ENCODE data around the gene ADAMTS19. TPM values are rescaled to one million over a fixed set of nuclear protein-coding genes. Genes with fewer than 3 reads are reported as not detected.

ADAMTS19 gene
- total and polyA plus RNA-seq, 2 of the 13 experiments (the other 11 are each of a cell fraction or from before 2014, with no cell fraction given), result not detected

- H4K20me1 ChIP-seq (ENCODE audit: insufficient read depth, low read length), result no peaks in the 10 kb centered on the region
- ChIA-PET CTCF (ENCODE audit: low intra/inter-chr PET ratio, low total read pairs) (no interaction called here), POLR2A (no interaction called here)
- FAIRE-seq (no peak), ATAC-seq (no peak), DNase-seq (ENCODE audit: low spot score) (no peak)
- in situ Hi-C loops (cut with HindIII; ENCODE audit: extremely low pct_ligation_motif_present, low pct_unique_long_range_greater_than_20kb) (no loop called here), intact Hi-C loops (cut with micrococcal nuclease; ENCODE audit: unreplicated experiment) (no loop called here)
- no TSS peak for BruUV-seq (replicated peaks)
- 15% methylated on average over 4 of the region's 4 CpGs for WGBS (ENCODE audit: low lambda C conversion rate)
- H3K79me2 ChIP-seq (ENCODE audit: insufficient read depth, low read length), result no peaks in the 10 kb centered on the region
- H3K4me2 ChIP-seq (ENCODE audit: low read depth, low read length), result no peak overlapping the region
- no peak overlapping the region for H3K27ac ChIP-seq (ENCODE audit: extremely low read length, insufficient read depth, low read length)
- no peak overlapping the region for H3K4me3 ChIP-seq (replicated peaks in 1 of 3; ENCODE audit: insufficient read depth in 1 of 3, low read depth in 2 of 3, low read length in 3 of 3)
- peaks cover 0 to 5% of the 10 kb centered on the region in 2 experiments; a peak in 1 of 5 replicates for H3K27me3 ChIP-seq (ENCODE audit: control insufficient read depth in 1 of 2, insufficient read depth in 2 of 2, low read length in 2 of 2)
- no peak for TF ChIP-seq ZNF776 (CRISPR knock-in tag; IDR thresholded peaks at IDR 0.05)
- no peak for TF ChIP-seq DMAP1 (CRISPR knock-in tag; IDR thresholded peaks at IDR 0.05)
- TF ChIP-seq NR2F1 (CRISPR knock-in tag; IDR thresholded peaks at IDR 0.05), result no peak
- no peak for TF ChIP-seq ZNF33A (CRISPR knock-in tag; IDR thresholded peaks at IDR 0.05; ENCODE audit: borderline replicate concordance)
- TF ChIP-seq ATF7 (IDR thresholded peaks at IDR 0.05), result no peak
- no peak for TF ChIP-seq ATF7 (CRISPR knock-in tag; IDR thresholded peaks at IDR 0.05)
- H3K9ac ChIP-seq (ENCODE audit: insufficient read depth, low read depth, low read length), result no peak overlapping the region
- H3K9me3 ChIP-seq (ENCODE audit: low read length), result no peaks in the 10 kb centered on the region
- no peaks in the 10 kb centered on the region for H3K4me1 ChIP-seq (ENCODE audit: insufficient read depth, low read length)
- H3K36me3 ChIP-seq (replicated peaks in 1 of 2; ENCODE audit: control insufficient read depth in 1 of 2, insufficient read depth in 2 of 2, low read length in 2 of 2), result no peaks in the 10 kb centered on the region
- no peak overlapping the region for H2AFZ ChIP-seq (ENCODE audit: low read length)
Measured at GRCh38 chr5:129465776-129466344, 5.8 kb downstream of the ADAMTS19 start.

DNA sequence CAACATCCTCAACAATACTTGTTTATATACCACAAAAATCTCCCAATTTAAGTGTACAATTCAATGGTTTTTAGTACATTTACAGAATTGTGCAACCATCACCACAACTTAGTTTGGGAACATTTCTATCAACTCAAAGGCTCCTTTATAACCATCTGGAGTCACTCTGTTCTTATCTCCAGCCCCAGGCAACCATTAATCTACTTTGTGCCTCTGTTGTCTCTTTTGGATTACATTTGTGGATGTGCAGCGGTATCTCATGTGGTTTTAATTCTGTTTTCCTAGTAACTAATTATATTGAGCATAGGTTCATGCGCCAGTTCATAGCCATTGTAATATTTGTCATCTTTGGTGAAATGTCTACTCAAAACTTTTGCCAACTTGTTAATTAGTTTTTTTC lies 14.4 kb downstream of the ADAMTS19 start:
- H3K36me3 ChIP-seq (replicated peaks in 1 of 2; ENCODE audit: control insufficient read depth in 1 of 2, insufficient read depth in 2 of 2, low read length in 2 of 2), result no peaks in the 10 kb centered on the region
- in situ Hi-C loops (cut with HindIII; ENCODE audit: extremely low pct_ligation_motif_present, low pct_unique_long_range_greater_than_20kb) (no loop called here), intact Hi-C loops (cut with micrococcal nuclease; ENCODE audit: unreplicated experiment) (no loop called here)
- no peak overlapping the region for H3K4me3 ChIP-seq (replicated peaks in 1 of 3; ENCODE audit: insufficient read depth in 1 of 3, low read depth in 2 of 3, low read length in 3 of 3)
- no peaks in the 10 kb centered on the region for H3K79me2 ChIP-seq (ENCODE audit: insufficient read depth, low read length)
- H4K20me1 ChIP-seq (ENCODE audit: insufficient read depth, low read length), result no peaks in the 10 kb centered on the region
- no peak for ATAC-seq
- no peak overlapping the region for H3K4me2 ChIP-seq (ENCODE audit: low read depth, low read length)
- TF ChIP-seq ZBTB46 (CRISPR knock-in tag; IDR thresholded peaks at IDR 0.05; ENCODE audit: borderline replicate concordance) (no peak), HOXA3 (CRISPR knock-in tag; IDR thresholded peaks at IDR 0.05) (no peak)
- no peaks in the 10 kb centered on the region for H3K9me3 ChIP-seq (ENCODE audit: low read length)
- no peak overlapping the region for H3K27ac ChIP-seq (ENCODE audit: extremely low read length, insufficient read depth, low read length)
- WGBS (ENCODE audit: low lambda C conversion rate), result 44% methylated on average over 2 of the region's 2 CpGs
- no peak overlapping the region for H2AFZ ChIP-seq (ENCODE audit: low read length)
- no peak overlapping the region for H3K9ac ChIP-seq (ENCODE audit: insufficient read depth, low read depth, low read length)
- no peaks in the 10 kb centered on the region for H3K27me3 ChIP-seq (ENCODE audit: control insufficient read depth in 1 of 2, insufficient read depth in 2 of 2, low read length in 2 of 2)
- ChIA-PET CTCF (ENCODE audit: low intra/inter-chr PET ratio, low total read pairs) (no interaction called here), POLR2A (no interaction called here)
- DNase-seq (ENCODE audit: low spot score), result no peak
- BruUV-seq (replicated peaks), result no TSS peak
- H3K4me1 ChIP-seq (ENCODE audit: insufficient read depth, low read length), result no peaks in the 10 kb centered on the region
- no peak for FAIRE-seq

Data from HepG2 (cell line).